HEK293T (cell line): ENCODE results near the gene KRTCAP3.
A peak's percentile ranks its signal among the peaks of the same experiment; 100 is the strongest.

Experiments
- CTCF ChIA-PET: fragments of 350-600 bp; formaldehyde crosslinking; extraction: SDS; loops from one replicate; lab custom pipeline; 2021; ENCODE audit warnings: antibody characterized with exemption, inconsistent platforms; lab: Yijun Ruan, JAX
- POLR2A ChIA-PET: fragments of 350-600 bp; formaldehyde crosslinking; extraction: SDS; loops from one replicate; lab custom pipeline; 2020; ENCODE audit warnings: antibody characterized with exemption, inconsistent platforms; lab: Yijun Ruan, JAX
- DNase-seq: peaks from one replicate; pipeline ENCODE4 v3.0.0; 2012; ENCODE audit warnings: mixed read lengths; ENCODE audit errors: extremely low spot score
- ARNT ChIP-seq: fragments of 450-650 bp; IDR thresholded peaks from 2 replicates; pipeline ENCODE4 v1.6.1; 2017; ENCODE audit warnings: mild to moderate bottlenecking
- BHLHE40 ChIP-seq: fragments of 450-650 bp; IDR thresholded peaks from 2 replicates; pipeline ENCODE4 v1.6.1; 2016; ENCODE audit warnings: mild to moderate bottlenecking, moderate library complexity, borderline replicate concordance
- CTBP1 ChIP-seq: fragments of 450-650 bp; IDR thresholded peaks from 2 replicates; pipeline ENCODE4 v1.6.1; 2016; ENCODE audit warnings: borderline replicate concordance
- ELF4 ChIP-seq: fragments of 450-650 bp; IDR thresholded peaks from 2 replicates; pipeline ENCODE4 v1.6.1; 2017; ENCODE audit warnings: antibody characterized with exemption
- FOXA1 ChIP-seq: fragments of 450-650 bp; IDR thresholded peaks from 2 replicates; pipeline ENCODE4 v1.6.1; 2016; ENCODE audit warnings: mild to moderate bottlenecking
- FOXK2 ChIP-seq: fragments of 450-650 bp; IDR thresholded peaks from 2 replicates; pipeline ENCODE4 v1.6.1; 2016; ENCODE audit warnings: mild to moderate bottlenecking
- FOXM1 ChIP-seq: fragments of 450-650 bp; IDR thresholded peaks from 2 replicates; pipeline ENCODE4 v1.6.1; 2017; ENCODE audit warnings: mild to moderate bottlenecking, borderline replicate concordance
- HDGF ChIP-seq: fragments of 450-650 bp; IDR thresholded peaks from 2 replicates; pipeline ENCODE4 v1.6.1; 2017; ENCODE audit warnings: antibody characterized with exemption, borderline replicate concordance
- L3MBTL2 ChIP-seq: fragments of 450-650 bp; conservative IDR thresholded peaks from 2 replicates; pipeline ENCODE4 v1.6.1; 2016; ENCODE audit warnings: mild to moderate bottlenecking
- LEF1 ChIP-seq: fragments of 450-650 bp; IDR thresholded peaks from 2 replicates; pipeline ENCODE4 v1.6.1; 2017; ENCODE audit warnings: mild to moderate bottlenecking, borderline replicate concordance
- NFRKB ChIP-seq: fragments of 450-650 bp; IDR thresholded peaks from 2 replicates; pipeline ENCODE4 v1.6.1; 2016; ENCODE audit warnings: mild to moderate bottlenecking, moderate library complexity
- PKNOX1 ChIP-seq: fragments of 450-650 bp; IDR thresholded peaks from 2 replicates; pipeline ENCODE4 v1.6.1; 2016
- SP1 ChIP-seq: fragments of 450-650 bp; IDR thresholded peaks from 2 replicates; pipeline ENCODE4 v1.6.1; 2017
- SUZ12 ChIP-seq: fragments of 450-650 bp; IDR thresholded peaks from 2 replicates; pipeline ENCODE4 v1.6.1; 2016; ENCODE audit warnings: mild to moderate bottlenecking
- TARDBP ChIP-seq: fragments of 450-650 bp; IDR thresholded peaks from 2 replicates; pipeline ENCODE4 v1.6.1; 2016
- ZNF384 ChIP-seq: fragments of 450-650 bp; IDR thresholded peaks from 2 replicates; pipeline ENCODE4 v1.6.1; 2016

The KRTCAP3 gene

GRCh38 chr2:27408601-27409320 lies 33.4 kb upstream of the KRTCAP3 start:
- CTCF ChIA-PET, result interaction anchor here (0.9 to 3.0 kb wide), 3 partner anchors 20 to 107 kb away, joined by 3 to 12 read pairs (median 5); partner anchors contain the start of gene NRBP1
- peak; percentile 29 for DNase-seq
- POLR2A ChIA-PET, result interaction anchor here (1.0 to 5.4 kb wide), 20 partner anchors 9 to 273 kb away, joined by 3 to 135 read pairs (median 6); partner anchors contain the start of genes CCDC121, EIF2B4, FNDC4 and GPN1
- TF ChIP-seq ZNF384 (no peak), L3MBTL2 (peak; percentile 38)

GRCh38 chr2:27409321-27410073 lies 32.7 kb upstream of the KRTCAP3 start, which contains the start of gene PPM1G:
PPM1G (minus strand) TSS chr2:27409591; CDS start chr2:27409422, 169 bp downstream.
- peak; percentile 97 for TF ChIP-seq L3MBTL2
- no peak for TF ChIP-seq NFRKB
- TF ChIP-seq ELF4, result peak; percentile 55; the same call in 1 of the 2 replicates
- ChIA-PET POLR2A (interaction anchor here (0.9 to 5.4 kb wide), 28 partner anchors 9 to 359 kb away, joined by 3 to 135 read pairs (median 4); partner anchors contain the start of genes CCDC121, EIF2B4, FNDC4 and GPN1), CTCF (interaction anchor here (1.4 to 3.0 kb wide), 2 partner anchors 19 to 21 kb away, joined by 3 to 12 read pairs; partner anchors contain the start of gene NRBP1)
- peak; percentile 97 for DNase-seq

DNA sequence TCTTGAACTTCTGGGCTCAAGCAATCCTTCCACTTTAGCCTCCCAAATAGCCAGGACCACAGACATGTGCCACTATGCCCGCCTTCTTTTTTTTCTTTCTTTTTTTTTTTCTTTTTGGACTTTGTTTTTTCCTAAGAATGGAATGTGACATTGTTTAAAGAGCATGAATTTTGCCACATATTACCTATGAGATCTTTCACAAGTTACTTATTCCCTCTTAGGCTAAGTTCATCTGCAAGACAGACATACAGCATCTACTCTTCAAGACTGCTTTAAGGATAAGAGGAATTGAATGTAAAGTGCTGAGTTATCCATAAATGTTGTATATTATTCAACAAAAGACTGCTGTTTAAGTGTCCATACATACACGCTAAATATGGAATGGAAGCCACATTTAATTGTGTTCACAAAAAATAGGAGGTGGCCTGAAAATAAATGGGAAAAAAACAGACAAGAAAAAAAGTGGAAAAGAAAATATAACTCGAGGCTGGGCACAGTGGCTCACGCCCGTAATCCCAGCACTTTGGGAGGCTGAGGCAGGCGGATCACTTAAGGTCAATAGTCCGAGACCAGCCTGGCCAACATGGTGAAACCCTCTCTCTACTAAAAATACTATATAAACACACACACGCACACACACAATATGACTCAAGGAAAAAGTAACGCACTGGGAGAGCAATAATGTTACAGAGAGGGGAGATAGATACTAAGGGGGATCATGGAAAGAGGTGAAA lies 29.6 kb upstream of the KRTCAP3 start:
- POLR2A ChIA-PET, result no interaction called here
- CTCF ChIA-PET, result no interaction called here
- TF ChIP-seq PKNOX1 (no peak), ELF4 (no peak), BHLHE40 (no peak), CTBP1 (no peak), ARNT (no peak), L3MBTL2 (no peak), TARDBP (no peak), FOXA1 (no peak), FOXM1 (no peak), SUZ12 (no peak), LEF1 (no peak), ZNF384 (no peak), FOXK2 (no peak), HDGF (no peak), NFRKB (no peak), SP1 (no peak)
- DNase-seq, result no peak

GRCh38 chr2:27416151-27416550 lies 26.0 kb upstream of the KRTCAP3 start:
- ChIA-PET CTCF (no interaction called here), POLR2A (no interaction called here)

GRCh38 chr2:27420996-27421395 lies 21.2 kb upstream of the KRTCAP3 start:
- ChIA-PET POLR2A (interaction anchor here (0.5 to 3.7 kb wide), 2 partner anchors 11 to 250 kb away, joined by 3 to 29 read pairs; partner anchors contain the start of gene PPM1G), CTCF (no interaction called here)
- no peak for DNase-seq
- TF ChIP-seq SUZ12 (no peak), ARNT (no peak), ELF4 (no peak), L3MBTL2 (no peak), CTBP1 (no peak), NFRKB (no peak), TARDBP (no peak)

More at GRCh38 chr2:27416151-27416550, 26.0 kb upstream of the KRTCAP3 start:
- DNase-seq, result no peak
- TF ChIP-seq ARNT, result no peak
- no peak for TF ChIP-seq BHLHE40
- TF ChIP-seq NFRKB, result no peak
- no peak for TF ChIP-seq TARDBP
- TF ChIP-seq PKNOX1, result no peak
- no peak for TF ChIP-seq ZNF384
- no peak for TF ChIP-seq SUZ12
- TF ChIP-seq ELF4, result no peak
- no peak for TF ChIP-seq HDGF
- TF ChIP-seq SP1, result no peak
- TF ChIP-seq CTBP1, result no peak
- TF ChIP-seq LEF1, result no peak

DNA sequence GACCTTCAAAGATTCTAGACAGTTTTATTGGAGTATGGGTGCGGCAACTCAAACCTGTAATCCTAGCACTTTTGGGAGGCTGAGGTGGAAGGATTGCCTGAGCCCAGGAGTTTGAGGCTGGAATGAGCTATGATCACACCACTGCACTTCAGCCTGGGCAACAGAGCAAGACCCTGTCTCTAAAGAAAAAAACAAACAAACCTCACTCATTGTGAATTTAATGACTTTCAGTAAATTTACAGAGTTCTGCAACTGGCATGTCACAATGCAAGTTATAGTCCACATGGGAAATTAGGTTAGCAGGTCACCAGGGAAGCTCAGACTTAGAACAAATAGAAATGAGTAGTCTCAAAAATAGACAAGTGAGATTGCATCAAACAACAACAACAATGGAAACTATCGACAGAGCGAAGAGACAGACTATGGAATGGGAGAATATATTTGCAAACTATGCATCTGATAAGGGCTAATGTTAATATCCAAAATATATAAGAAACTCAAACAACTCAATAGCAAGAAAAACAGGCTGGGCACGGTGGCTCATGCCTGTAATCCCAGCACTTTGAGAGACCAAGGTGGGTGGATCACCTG lies 20.4 kb upstream of the KRTCAP3 start:
- TF ChIP-seq PKNOX1, result no peak
- no peak for TF ChIP-seq ZNF384
- no peak for TF ChIP-seq ELF4
- no peak for TF ChIP-seq FOXA1
- TF ChIP-seq LEF1, result no peak
- TF ChIP-seq BHLHE40, result no peak
- TF ChIP-seq CTBP1, result no peak
- no peak for TF ChIP-seq FOXK2
- TF ChIP-seq L3MBTL2, result no peak
- no peak for TF ChIP-seq FOXM1
- no peak for TF ChIP-seq SP1
- ChIA-PET POLR2A (interaction anchor here (0.5 to 3.7 kb wide), 3 partner anchors 12 to 251 kb away, joined by 3 to 29 read pairs (median 3); partner anchors contain the start of gene PPM1G), CTCF (no interaction called here)
- DNase-seq, result no peak
